Measurements from ENCODE around the gene GSTT4. TPM values are rescaled to one million over a fixed set of nuclear protein-coding genes. Genes with fewer than 3 reads are reported as not detected.

The GSTT4 gene
- total and polyA plus RNA-seq, 12 donors, result not detected

DNA sequence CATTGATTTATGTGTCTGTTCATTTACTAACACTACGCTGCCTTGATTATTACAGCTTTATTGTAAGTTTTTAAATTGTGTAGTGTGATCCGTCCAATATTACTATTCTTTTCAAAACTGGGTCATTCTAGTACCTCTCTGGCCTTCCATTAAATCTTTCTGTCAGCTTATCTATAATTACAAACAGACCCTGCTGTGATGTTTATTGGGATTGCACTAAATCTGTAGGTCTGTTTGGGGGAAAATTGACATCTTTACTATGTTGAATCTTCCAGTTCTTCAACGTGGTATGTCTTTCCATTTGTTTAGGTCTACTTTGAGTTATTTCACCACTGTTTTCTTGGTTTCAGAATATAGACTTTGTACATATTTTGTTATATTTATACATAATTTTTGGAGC lies 21.5 kb upstream of the GSTT4 start:
- WGBS, 4 donors, result 59 to 71% (median 65%) methylated on average over 3 of the region's 3 CpGs
- no peak for DNase-seq
- Histone ChIP-seq H3K4me1 (replicated peaks in 1 of 2) (peaks cover 9 to 26% of the 10 kb centered on the region in 2 donors), H3K27ac (no peak overlapping the region), H3K4me3 (no peak overlapping the region), H3K9me3 (replicated peaks in 1 of 3) (no peaks in the 10 kb centered on the region), H3K36me3 (replicated peaks in 1 of 2) (no peaks in the 10 kb centered on the region), H3K27me3 (no peaks in the 10 kb centered on the region)
- intact Hi-C loops (cut with DNase I), result no loop called here
- TF ChIP-seq, protein P1, sequence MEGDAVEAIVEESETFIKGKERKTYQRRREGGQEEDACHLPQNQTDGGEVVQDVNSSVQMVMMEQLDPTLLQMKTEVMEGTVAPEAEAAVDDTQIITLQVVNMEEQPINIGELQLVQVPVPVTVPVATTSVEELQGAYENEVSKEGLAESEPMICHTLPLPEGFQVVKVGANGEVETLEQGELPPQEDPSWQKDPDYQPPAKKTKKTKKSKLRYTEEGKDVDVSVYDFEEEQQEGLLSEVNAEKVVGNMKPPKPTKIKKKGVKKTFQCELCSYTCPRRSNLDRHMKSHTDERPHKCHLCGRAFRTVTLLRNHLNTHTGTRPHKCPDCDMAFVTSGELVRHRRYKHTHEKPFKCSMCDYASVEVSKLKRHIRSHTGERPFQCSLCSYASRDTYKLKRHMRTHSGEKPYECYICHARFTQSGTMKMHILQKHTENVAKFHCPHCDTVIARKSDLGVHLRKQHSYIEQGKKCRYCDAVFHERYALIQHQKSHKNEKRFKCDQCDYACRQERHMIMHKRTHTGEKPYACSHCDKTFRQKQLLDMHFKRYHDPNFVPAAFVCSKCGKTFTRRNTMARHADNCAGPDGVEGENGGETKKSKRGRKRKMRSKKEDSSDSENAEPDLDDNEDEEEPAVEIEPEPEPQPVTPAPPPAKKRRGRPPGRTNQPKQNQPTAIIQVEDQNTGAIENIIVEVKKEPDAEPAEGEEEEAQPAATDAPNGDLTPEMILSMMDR (IDR thresholded peaks at IDR 0.05), result no peak
- TF ChIP-seq POLR2A (IDR thresholded peaks at IDR 0.05), result no peak

DNA sequence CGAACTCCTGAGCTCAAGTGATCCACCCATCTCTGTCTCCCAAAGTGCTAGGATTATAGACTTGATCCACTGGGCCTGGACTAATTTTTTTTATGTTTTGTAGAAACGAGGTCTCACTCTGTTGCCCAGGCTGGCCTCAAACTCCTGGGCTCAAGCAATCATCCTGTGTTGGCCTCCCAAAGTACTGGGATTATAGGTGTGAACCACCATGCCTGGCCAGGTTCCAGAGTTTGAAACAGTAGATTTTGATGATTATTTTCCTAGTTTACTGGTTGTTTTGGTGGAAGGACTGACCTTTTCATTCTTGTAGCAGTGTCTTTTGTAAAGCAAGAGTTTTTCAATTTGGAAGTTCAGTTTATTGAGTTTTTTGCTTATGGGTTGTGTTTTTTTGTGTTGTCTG lies 20.8 kb upstream of the GSTT4 start:
- Histone ChIP-seq H3K4me1 (replicated peaks in 1 of 2) (peaks cover 9 to 26% of the 10 kb centered on the region in 2 donors), H3K9me3 (replicated peaks in 1 of 3) (no peaks in the 10 kb centered on the region), H3K27ac (no peak overlapping the region), H3K4me3 (no peak overlapping the region), H3K36me3 (replicated peaks in 1 of 2) (no peaks in the 10 kb centered on the region), H3K27me3 (no peaks in the 10 kb centered on the region)
- DNase-seq, result peak in 1 of 7 donors; percentile 7
- TF ChIP-seq POLR2A (IDR thresholded peaks at IDR 0.05), result no peak
- TF ChIP-seq, protein P1 (IDR thresholded peaks at IDR 0.05), result no peak
- intact Hi-C loops (cut with DNase I), result no loop called here
- 80 to 91% (median 88%) methylated on average over 2 of the region's 2 CpGs for WGBS, 4 donors

DNA sequence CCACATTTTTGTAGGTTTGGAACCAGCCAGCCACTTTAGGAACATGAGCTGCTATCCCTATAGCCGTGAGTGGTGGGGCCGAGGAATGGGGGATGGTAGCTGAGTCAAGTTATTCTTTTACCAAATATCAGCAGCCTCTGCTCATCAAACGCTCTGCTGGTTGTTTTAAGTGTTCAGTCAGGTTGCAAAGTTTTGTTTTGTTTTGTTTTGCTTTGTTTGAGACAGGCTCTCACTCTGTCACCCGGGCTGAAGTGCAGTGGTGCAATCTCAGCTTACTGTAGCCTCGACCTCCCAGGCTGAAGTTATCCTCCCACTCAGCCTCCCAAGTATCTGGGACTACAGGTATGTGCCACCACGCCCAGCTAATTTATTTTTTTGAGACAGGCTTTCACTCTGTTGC lies 20.2 kb upstream of the GSTT4 start:
- no peaks in the 10 kb centered on the region for H3K27me3 ChIP-seq
- peak in 1 of 7 donors; percentile 2 for DNase-seq
- TF ChIP-seq, protein P1 (IDR thresholded peaks at IDR 0.05), result no peak
- no peak for TF ChIP-seq POLR2A (IDR thresholded peaks at IDR 0.05)
- no peaks in the 10 kb centered on the region for H3K9me3 ChIP-seq (replicated peaks in 1 of 3)
- no peaks in the 10 kb centered on the region for H3K36me3 ChIP-seq (replicated peaks in 1 of 2)
- H3K4me1 ChIP-seq (replicated peaks in 1 of 2), result peaks cover 9 to 26% of the 10 kb centered on the region in 2 donors
- no peak overlapping the region for H3K27ac ChIP-seq
- no peak overlapping the region for H3K4me3 ChIP-seq
- 80 to 99% (median 91%) methylated on average over 6 of the region's 6 CpGs for WGBS, 4 donors
- intact Hi-C loops (cut with DNase I), result no loop called here

DNA sequence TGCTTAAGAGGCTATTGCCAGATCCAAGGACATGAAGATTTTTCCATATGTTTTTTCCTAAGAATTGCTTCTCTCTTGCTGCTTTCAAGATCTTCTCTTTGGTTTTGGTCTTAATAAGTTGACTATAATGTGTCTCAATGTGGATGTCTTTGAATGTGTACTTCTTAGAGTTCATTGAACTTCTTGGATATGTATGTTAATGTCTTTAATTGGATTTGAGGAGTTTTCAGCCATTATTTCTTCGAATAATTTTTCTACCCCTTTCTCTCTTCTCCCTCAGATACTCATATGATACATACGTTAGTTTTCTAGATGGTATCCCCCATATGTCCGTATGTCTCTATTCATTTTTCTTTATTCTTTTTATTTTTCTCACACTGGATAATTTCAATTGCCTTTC lies 19.1 kb upstream of the GSTT4 start:
- DNase-seq, result no peak
- intact Hi-C loops (cut with DNase I), result no loop called here
- whole genome bisulfite sequencing, 4 donors, result 95 to 99% (median 97%) methylated on average over 3 of the region's 3 CpGs
- Histone ChIP-seq H3K27ac (no peak overlapping the region), H3K27me3 (no peaks in the 10 kb centered on the region), H3K4me1 (replicated peaks in 1 of 2) (peaks cover 9 to 30% of the 10 kb centered on the region in 2 donors), H3K4me3 (no peak overlapping the region), H3K9me3 (replicated peaks in 1 of 3) (no peaks in the 10 kb centered on the region), H3K36me3 (replicated peaks in 1 of 2) (no peaks in the 10 kb centered on the region)
- TF ChIP-seq POLR2A (IDR thresholded peaks at IDR 0.05), result no peak
- TF ChIP-seq, protein P1 (IDR thresholded peaks at IDR 0.05), result no peak

Data from adrenal gland (tissue), 12 donors.